ENCODE results near the gene KLHL29. TPM values are rescaled to one million over a fixed set of nuclear protein-coding genes. Genes with fewer than 3 reads are reported as not detected.

Gene KLHL29
- total RNA-seq, 1 experiment from 2014 or later = 7.7 TPM

GRCh38 chr2:23487735-23488492 is 102.9 kb downstream of the KLHL29 start:
- intact Hi-C loops (cut with micrococcal nuclease; ENCODE audit: unreplicated experiment) (no loop called here), in situ Hi-C loops (cut with HindIII; ENCODE audit: low pct_unique_long_range_greater_than_20kb, low sequenced_read_pairs) (no loop called here)
- BruUV-seq (replicated peaks) = no TSS peak
- no peak overlapping the region for H3K4me3 ChIP-seq (ENCODE audit: low read depth in 2 of 2, low read length in 2 of 2)
- H3K27me3 ChIP-seq (ENCODE audit: control insufficient read depth, insufficient read depth, low read length) = no peaks in the 10 kb centered on the region
- H3K9me3 ChIP-seq (ENCODE audit: control insufficient read depth, insufficient read depth, low read depth, low read length) = no peaks in the 10 kb centered on the region
- DNase-seq (ENCODE audit: low read depth, low spot score) (no peak), ATAC-seq (no peak)
- H3K27ac ChIP-seq (ENCODE audit: low read length) = no peak overlapping the region
- ChIA-PET CTCF (no interaction called here), POLR2A (no interaction called here)
- H3K36me3 ChIP-seq (ENCODE audit: control insufficient read depth, insufficient read depth, low read length) = no peaks in the 10 kb centered on the region
- H3K4me1 ChIP-seq (ENCODE audit: control insufficient read depth, insufficient read depth, low read length) = no peaks in the 10 kb centered on the region
- TF ChIP-seq POLR2AphosphoS5 (IDR thresholded peaks at IDR 0.05; ENCODE audit: low read depth, low read length) = no peak
- TF ChIP-seq REST (IDR thresholded peaks at IDR 0.05; ENCODE audit: insufficient read depth in 1 of 2, low read depth in 2 of 2, low read length in 1 of 2) = no peak
- TF ChIP-seq TCF7L2 (IDR thresholded peaks at IDR 0.05; ENCODE audit: low read depth, low read length) = no peak
- TF ChIP-seq CTCF (IDR thresholded peaks at IDR 0.05) = no peak
- no peak for TF ChIP-seq SIN3A (IDR thresholded peaks at IDR 0.05; ENCODE audit: borderline replicate concordance, insufficient read depth, low read depth, low read length)

GRCh38 chr2:23488584-23488983 is 103.6 kb downstream of the KLHL29 start:
- POLR2A ChIA-PET = no interaction called here
- Histone ChIP-seq H3K27me3 (ENCODE audit: control insufficient read depth, insufficient read depth, low read length) (no peaks in the 10 kb centered on the region), H3K36me3 (ENCODE audit: control insufficient read depth, insufficient read depth, low read length) (no peaks in the 10 kb centered on the region), H3K4me3 (ENCODE audit: low read depth in 2 of 2, low read length in 2 of 2) (no peak overlapping the region), H3K9me3 (ENCODE audit: control insufficient read depth, insufficient read depth, low read depth, low read length) (no peaks in the 10 kb centered on the region), H3K27ac (ENCODE audit: low read length) (no peak overlapping the region), H3K4me1 (ENCODE audit: control insufficient read depth, insufficient read depth, low read length) (no peaks in the 10 kb centered on the region)
- no peak for DNase-seq (ENCODE audit: low read depth, low spot score)
- TF ChIP-seq SIN3A (IDR thresholded peaks at IDR 0.05; ENCODE audit: borderline replicate concordance, insufficient read depth, low read depth, low read length) (no peak), CTCF (IDR thresholded peaks at IDR 0.05) (no peak), REST (IDR thresholded peaks at IDR 0.05; ENCODE audit: insufficient read depth in 1 of 2, low read depth in 2 of 2, low read length in 1 of 2) (no peak), TCF7L2 (IDR thresholded peaks at IDR 0.05; ENCODE audit: low read depth, low read length) (no peak), POLR2AphosphoS5 (IDR thresholded peaks at IDR 0.05; ENCODE audit: low read depth, low read length) (no peak)
- intact Hi-C loops (cut with micrococcal nuclease; ENCODE audit: unreplicated experiment) (no loop called here), in situ Hi-C loops (cut with HindIII; ENCODE audit: low pct_unique_long_range_greater_than_20kb, low sequenced_read_pairs) (no loop called here)
- CTCF ChIA-PET = no interaction called here
- ATAC-seq = no peak
- no TSS peak for BruUV-seq (replicated peaks)

Measured in Panc1 (cell line).